HG03520 (cell line): ENCODE data around the gene PARD6B.
"Not testable (repeated sequence)": the region's sequence is repeated elsewhere in the genome, so short reads cannot be mapped to it uniquely, and the experiment has no call there.

Experiments
- ATAC-seq: cut with Tn5 transposase; IDR thresholded peaks from one replicate; pipeline ENCODE4 v1.9.1; 2021; ENCODE audit warnings: mild to moderate bottlenecking, moderate library complexity; ENCODE audit not compliant: unreplicated experiment

Gene PARD6B

DNA sequence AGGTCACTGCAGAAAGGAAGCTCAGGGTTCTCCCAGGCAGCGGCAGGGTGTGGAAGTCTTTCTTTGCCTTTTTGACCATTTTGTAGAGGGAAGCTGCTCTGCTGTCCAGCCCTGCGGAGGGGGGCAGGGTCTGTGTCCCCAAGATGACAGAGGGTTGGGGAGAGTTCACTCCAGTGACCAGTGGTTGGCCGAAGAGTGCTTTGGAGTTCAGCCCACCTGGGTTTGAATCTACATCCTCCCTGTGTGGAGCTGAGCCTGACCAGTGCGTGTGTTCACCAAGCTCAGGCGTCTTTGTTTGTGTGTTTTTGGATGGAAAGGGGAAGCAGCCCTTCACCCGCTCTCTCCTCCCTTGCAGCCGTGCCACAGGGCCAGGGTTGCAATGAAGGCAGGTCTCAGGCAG is 37.6 kb downstream of the PARD6B start:
- not testable (repeated sequence) for ATAC-seq

DNA sequence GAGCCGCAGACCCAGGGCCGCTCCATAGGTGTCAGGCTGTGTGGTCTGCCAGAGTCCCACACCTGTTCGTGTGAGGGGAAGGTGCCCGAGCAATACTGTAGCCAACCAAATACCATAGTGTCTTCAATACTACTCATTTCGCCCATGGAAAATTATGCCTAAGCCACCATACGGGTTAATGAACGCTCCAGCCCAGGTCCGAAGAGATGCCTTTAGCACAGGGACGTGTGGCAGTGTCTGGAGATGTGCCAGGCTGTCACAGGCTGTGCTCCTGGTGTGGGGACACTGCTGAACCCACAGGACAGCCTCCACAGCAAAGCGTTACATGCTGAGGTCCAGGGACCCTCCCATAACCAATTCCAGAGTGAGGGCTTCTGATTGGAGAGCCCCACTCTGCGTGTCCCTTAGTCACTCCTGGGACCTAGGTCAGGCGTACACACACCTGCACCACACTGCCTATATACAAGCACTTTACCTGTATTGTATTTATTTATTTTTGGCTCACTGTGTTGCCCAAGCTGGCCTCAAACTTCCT is 38.2 kb downstream of the PARD6B start:
- not testable (repeated sequence) for ATAC-seq

DNA sequence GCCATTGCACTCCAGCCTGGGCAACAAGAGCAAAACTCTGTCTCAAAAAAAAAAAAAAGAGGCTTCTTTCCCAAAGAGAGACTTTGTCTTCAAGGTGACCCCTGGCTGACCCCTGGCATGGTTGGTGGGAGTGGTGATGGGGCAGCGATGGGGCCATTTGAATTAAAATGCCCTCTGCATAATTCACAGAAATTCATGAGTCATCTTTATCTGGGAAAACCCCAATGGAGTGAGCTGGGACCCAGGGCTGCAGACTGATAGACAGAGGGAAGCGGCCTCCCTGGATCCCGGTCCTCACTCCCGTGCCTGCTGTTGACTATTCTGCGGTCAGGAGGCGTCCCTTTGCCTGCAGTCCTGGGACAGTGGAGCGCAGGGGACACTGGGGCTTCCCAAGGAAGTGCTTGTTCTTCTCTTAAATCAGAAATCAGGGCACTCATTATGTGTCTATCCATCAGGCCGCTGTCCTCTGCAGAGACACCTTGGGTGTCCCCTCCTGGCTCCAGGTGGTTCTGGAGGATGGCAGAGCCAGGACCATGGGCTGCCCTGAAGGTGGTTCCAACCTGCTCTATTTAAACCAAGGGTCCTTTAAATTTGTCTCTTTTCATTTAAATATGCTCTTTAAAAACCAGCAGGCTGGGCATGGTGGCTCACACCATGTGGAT is 40.2 kb downstream of the PARD6B start:
- ATAC-seq, result not testable (repeated sequence)

DNA sequence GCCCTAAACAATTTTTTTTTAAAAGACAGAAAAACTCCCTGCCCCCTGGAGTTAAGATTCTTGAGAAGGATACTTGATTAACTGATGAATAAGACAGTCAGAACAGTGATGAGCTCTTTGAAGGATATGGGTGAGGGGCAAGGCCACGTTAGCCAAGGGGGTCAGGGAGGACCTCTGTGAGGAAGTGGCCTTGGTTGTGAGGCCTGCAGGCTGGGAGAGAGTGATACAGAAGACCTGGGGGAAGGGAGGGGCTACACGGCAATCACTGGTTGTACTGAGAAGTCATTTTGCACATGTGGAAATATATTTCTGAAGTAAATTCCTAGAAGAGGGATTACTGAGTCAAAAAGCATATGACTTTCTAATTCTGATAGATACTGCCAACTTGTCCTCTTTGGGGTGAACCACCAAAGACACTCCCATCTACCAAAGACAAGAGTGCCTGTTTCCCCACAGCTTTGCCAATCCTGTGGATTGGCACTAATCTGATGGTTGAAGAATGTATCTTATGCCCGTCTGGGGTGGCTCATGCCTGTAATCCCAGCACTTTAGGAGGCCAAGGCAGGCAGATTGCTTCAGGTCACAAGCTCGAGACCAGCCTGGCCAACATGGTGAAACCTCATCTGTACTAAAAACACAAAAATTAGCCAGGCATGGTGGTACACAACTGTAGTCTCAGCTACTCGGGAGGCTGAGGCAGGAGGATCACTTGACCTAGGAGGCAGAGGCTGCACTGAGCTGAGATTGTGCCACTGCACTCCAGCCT is 41.2 kb downstream of the PARD6B start:
- no peak for ATAC-seq

DNA sequence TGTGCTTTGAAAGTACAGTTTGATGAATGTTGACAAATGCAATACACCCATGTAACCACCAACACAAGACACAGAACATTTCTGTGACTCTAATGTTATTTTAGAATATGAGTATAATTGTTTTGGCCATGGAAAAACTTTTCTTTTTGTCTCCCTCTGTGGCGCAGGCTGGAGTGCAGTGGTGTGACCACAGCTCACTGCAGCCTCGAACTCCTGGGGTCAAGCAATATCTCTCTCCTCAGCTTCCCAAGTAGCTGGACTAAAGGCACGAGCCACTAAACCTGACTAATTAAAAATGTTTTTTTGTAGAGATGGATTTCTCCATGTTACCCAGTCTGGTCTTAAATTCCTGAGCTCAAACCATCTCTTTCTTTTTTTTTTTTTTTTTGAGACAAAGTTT is 43.1 kb downstream of the PARD6B start:
- no peak for ATAC-seq

DNA sequence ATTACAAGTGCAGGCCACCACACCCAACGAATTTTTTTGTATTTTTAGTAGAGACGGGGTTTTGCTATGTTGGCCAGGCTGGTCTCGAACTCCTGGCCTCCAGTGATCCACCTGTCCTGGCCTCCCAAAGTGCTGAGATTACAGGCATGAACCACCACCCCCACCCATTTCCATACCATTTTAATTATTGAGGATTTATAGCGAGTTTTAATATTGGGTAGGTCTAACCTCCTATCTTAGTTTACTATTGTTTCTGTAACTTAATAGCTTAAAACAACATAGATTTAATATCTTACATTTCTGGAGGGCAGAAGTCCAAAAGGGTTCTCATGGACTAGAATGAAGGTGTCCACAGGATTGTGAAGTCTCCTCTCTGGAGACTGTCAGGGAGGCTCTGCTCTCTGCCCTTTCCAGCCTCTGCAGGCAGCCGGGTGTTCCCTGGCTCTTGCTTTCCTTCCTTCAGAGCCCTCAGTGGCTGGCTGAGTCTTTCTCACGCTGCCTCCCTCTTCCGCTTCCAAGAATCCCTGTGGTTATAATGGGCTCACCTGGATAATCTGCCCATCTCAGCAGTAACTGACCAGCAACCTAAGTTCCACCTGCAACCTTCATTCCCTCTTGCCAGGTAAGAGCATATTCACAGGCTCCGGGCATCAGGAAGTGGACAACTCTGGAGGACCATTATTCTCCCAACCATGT is 44.9 kb downstream of the PARD6B start:
- ATAC-seq, result no peak

DNA sequence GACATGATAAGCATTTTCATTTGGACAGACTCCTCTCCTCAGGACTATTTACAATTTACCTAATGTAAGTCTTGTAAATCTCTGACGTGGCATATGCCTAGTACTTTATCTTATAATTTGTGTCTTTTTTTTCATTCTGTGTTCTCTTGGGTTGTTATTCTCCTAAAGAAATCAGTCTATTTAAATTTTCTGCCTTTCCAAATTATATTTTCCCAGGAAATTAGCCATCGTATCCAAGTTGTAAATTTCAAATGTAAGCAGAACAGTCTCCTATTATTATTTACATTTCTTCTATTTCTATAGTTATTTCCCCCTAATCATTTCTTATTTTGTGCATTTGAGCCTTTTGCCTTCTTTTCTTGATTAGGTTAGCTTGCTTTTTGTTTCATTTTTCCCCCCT is 46.0 kb downstream of the PARD6B start:
- ATAC-seq, result no peak

DNA sequence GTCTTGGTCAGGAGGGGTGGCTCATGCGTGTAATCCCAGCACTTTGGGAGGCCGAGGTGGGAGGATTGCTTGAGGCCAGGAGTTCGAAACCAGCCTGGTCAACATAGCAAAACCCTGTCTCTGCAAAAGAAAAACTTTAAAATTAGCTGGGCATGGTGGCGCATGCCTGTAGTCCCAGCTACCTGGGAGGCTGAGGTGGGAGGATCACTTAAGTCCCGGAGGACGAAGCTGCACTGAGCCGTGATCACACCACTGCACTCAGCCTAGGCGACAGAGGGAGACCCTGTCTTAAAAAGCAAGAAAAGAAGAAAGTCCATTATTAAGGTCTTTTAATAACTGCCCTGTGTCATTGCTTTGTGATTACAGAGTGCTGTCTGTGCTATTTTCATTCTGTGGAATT is 47.6 kb downstream of the PARD6B start:
- ATAC-seq, result not testable (repeated sequence)

DNA sequence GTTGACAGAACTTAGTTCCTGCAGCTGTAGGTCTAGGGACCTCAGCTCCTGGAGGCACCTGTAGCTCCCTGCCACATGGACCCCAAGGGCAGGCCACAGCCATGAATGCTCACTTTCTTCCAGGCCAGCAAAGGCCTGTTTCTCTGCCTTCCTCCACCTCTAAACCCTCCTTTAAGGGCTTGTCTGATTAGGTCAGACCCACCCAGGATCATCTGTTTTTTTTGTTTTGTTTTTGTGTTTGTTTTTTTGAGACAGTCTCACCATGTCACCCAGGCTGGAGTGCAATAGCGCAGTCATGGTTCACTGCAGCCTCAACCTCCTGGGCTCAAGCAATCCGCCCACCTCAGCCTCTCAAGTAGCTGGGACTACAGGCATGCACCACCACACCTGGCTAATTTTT is 52.0 kb downstream of the PARD6B start:
- no peak for ATAC-seq

DNA sequence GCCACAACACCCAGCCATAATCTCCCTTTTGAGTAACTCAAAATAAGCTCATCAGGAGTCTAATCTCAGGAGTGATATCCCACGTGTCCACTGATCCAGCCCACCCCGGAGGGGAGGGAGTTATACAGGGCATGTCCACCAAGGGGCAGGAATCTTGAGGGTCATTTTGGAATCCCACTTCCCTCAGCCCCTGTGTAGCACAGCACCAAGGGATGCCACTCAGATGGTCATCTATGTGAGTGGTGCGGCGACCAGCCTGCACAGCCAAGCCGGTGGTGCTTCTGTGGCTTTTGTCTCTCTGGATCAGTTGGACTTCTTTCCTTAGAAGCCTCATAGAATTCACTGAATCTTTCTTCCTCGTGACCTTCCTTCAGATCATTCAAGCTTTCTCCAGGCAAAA is 52.5 kb downstream of the PARD6B start:
- no peak for ATAC-seq

DNA sequence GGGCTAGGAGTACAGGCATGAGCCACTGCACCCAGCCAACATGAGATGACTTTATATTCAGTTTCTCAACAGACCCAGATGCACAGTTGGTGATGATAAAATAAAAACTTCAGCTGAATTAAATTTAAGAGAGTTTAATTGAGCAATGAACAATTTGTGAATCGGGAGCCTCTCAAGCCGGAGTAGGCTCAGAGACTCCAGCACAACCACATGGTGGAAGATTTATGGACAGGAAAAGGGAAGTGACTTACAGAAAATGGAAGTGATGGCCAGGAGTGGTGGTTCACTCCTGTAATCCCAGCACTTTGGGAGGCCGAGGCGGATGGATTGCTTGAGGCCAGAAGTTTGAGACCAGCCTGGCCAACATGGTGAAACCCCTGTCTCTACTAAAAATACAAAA is 53.1 kb downstream of the PARD6B start:
- no peak for ATAC-seq

DNA sequence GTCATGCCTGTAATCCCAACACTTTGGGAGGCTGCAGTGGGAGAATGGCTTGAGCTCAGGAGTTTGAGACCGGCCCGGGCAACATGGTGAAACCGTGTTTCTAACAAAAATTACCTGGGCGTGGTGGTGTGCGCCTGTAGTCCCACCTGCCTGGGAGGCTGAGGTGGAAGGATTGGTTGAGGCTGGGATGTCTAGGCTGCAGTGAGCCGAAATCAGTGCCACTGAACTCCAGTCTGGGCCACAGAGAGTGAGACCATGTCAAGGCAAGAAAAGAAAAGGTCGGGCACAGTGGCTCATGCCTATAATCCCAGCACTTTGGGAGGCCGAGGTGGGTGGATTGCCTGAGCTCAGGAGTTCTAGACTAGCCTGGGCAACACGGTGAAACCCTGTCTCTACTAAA is 55.3 kb downstream of the PARD6B start:
- ATAC-seq, result no peak

DNA sequence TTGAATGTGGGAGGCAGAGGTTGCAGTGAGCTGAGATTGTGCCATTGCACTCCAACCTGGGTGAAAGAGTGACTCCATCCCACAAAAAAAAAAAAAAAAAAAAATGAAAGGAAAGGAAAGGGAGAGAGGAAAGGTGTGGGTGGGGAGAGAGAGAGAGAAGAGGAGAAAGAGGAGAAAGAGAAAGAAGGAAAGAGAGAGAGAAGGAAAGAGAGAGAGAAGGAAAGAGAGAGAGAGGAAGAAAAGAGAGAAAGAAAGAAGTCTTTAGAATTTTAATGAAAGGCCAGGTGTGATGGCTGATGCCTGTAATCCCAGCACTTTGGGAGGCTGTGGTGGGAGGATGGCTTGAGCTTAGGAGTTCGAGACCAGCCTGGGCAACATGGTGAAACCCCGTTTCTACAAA is 55.8 kb downstream of the PARD6B start:
- ATAC-seq, result no peak

DNA sequence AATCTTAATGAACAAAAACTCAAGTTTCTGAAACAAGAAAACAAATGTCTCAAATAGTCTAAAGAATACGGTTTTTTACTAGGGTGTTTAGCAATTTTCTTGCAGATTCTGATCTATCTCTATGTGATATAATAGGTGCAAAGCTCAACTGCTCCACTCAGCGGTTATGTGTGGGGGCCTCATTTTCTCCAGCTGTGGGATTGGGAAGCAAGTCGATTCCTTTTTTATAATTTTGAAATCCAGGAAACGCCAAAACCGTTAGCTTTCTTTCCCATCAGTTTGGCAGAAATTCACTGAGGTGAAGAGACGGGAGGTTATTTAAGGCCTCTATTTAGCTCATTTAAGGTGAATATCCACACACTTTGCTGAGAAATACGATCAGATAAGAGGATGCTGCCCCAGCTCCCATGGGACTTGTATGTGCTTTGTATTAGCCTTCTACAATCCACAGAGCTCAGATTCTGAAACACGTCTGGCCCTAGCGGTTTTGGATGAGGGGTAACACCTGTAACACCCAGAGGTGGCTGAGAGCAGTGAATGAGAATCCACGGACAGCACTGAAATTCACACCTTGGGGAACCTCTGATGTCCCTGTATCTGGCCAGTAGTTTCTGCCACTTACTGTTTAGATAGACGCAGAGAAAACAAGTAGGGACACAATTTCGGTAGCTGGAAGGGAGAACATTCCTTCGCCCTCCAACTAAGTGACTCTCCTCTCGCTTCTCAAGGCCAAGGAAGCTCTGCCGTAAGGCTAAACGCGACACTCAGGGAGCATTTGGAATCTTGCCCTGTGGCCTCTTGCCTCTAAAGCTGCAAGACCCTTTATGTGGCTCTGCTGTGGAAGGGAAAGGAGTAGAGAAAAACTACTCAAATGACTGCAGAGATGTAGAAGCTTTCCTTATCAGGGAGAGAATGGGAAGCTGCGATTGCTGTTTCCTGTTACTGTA is 56.9 kb downstream of the PARD6B start:
- no peak for ATAC-seq

DNA sequence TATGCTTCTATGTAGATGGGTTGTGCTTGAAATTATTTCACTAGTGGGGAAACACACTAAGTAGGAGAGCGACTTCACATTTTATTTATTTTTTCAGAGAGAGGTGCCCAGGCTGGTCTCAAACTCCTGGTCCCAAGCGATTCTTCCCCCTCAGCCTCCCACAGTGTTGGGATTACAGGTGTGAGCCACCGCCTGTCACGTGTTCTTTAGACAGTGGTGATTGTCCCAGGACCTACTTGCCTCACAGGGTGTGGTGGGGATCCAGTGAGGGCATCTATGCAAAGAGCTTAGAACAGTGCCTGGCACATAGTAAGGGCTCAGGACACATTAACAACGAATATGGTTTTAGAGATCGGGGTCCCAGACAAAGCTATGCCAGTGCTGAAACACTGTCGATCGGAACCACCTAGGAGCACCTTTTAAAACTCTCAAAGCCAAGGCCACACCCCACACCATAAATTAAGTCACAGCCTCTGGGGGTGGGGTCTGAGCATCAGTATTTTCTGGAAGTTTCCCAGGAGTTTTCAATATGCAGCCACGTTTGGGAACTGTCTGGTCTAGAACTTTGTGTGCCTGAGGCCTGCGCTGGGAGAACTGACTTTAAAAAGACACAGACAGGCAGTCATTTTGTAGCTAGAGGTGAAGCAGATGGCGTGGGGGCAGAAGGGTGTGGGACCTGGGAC is 58.7 kb downstream of the PARD6B start:
- no peak for ATAC-seq

DNA sequence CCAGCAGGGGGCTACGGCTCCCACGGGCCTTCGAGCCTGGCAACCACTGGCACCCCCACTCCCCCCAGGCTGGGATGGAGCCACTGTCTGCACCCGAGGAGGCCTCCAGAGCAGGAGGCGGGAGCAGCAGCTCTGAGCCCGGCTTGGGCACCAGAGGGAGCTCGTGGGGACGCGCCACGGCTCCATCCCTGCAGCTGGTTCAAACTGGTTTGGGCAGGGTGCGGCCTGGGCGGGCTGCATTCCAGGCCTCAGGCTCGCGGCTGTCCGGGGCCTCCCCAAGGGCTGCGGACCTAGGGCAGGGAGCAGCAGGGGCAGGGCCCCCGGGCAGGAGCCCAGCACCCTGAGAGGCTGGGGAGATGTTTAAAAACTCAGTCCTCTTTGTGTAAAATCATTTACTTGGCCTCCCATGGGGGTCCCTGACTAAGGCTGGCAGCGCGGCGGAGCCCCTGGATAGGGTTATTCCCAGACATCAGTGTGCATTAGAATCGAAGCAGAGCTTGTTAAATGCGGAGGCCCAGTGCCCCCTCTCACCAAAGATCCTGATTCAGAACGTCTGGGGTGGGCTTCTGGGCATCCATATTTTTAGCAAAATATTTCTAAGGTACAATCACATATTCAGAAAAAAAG is 59.4 kb downstream of the PARD6B start:
- no peak for ATAC-seq

DNA sequence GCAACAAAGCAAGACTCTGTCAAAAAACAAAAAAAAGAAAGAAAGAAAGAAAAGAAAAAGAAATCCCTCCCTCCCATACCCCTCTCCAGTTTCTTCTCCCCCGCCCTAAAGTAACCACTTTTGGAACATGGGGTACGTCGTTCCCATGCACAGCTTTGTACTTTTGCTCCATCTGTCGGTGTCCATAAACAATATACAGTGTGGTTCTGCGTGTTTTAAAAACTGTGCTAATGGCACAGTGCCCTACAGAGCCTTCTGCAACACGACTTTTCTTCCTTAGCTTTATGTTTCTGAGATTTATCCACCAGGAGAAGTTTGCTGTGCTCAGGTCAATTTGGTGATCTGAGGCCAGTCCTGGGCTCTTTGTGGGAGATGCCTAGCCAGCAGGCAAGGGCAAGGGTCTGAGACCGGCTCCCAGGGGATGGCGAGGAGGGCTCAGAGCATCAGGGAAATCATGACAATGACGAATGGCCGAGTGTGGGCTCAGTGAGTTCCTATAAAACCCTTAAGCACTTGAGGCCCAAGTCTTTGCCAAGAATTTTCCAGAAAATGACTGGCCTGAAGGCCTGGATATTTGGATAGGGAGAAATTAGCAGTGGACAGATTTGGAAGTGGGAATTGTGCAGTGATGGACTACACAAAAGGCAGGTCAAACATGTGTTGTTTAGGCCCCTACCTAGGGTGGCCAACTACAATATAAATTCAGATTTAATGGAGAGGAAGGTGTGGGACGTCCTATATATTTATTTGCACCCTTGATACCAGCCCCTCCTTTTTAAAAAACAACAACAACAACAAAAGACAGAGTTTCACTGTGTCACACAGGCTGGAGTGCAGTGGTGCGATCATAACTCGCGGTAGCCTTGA is 61.6 kb downstream of the PARD6B start:
- no peak for ATAC-seq

DNA sequence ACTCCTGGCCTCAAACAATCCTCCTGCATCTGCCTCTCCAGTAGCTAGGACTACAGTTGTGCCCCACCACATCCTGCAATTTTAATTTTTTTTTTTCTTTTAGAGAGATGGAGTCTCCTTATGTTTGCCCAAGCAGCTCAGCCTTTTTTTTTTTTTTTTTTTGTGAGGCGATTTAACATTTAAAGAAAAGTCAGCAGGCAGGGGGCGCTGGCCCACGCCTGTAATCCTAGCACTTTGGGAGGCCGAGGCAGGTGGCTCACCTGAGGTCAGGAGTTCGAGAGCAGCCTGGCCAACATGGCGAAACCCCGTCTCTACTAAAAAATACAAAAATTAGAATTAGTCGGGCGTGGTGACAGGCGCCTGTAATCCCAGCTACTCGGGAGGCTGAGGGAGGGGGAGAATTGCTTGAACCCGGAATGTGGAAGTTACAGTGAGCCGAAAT is 62.2 kb downstream of the PARD6B start:
- not testable (repeated sequence) for ATAC-seq
